WTC11 (cell line): ENCODE data around the gene PDIA6.

Experiments
- CREM ChIP-seq: sonication (generic); formaldehyde crosslinking; IDR thresholded peaks from 2 replicates; pipeline ENCODE4 v1.8.1; 2022; ENCODE audit warnings: mild to moderate bottlenecking, missing genetic modification reagents, moderate library complexity
- SP1 ChIP-seq: sonication (generic); formaldehyde crosslinking; conservative IDR thresholded peaks from 2 replicates; pipeline ENCODE4 v1.8.1; 2022; ENCODE audit warnings: missing genetic modification reagents
- ZNF423 ChIP-seq: fragments of 250-450 bp; sonication (Bioruptor Pico); IDR thresholded peaks from 2 replicates; pipeline ENCODE4 v2.1.2; 2022; ENCODE audit warnings: mild to moderate bottlenecking, moderate library complexity
- TF ChIP-seq, protein P1 (sequence below): fragments of 200-600 bp; IDR thresholded peaks from 2 replicates; pipeline ENCODE4 v1.8.0; 2022; ENCODE audit warnings: antibody characterized with exemption
- TF ChIP-seq, protein P2 (sequence below): sonication (generic); formaldehyde crosslinking; IDR thresholded peaks from 2 replicates; pipeline ENCODE4 v1.8.0; 2022; ENCODE audit warnings: mild to moderate bottlenecking, missing genetic modification reagents
- TF ChIP-seq, protein P3 (sequence below): sonication (generic); formaldehyde crosslinking; IDR thresholded peaks from 2 replicates; pipeline ENCODE4 v1.8.1; 2023; ENCODE audit warnings: mild to moderate bottlenecking, missing genetic modification reagents
- TF ChIP-seq, protein P4 (sequence below): sonication (generic); formaldehyde crosslinking; IDR thresholded peaks from 2 replicates; pipeline ENCODE4 v1.8.1; 2022; ENCODE audit warnings: mild to moderate bottlenecking, moderate library complexity, missing genetic modification reagents
- TF ChIP-seq, protein P5 (sequence below): fragments of 250-450 bp; sonication (Bioruptor Pico); IDR thresholded peaks from 2 replicates; pipeline ENCODE4 v1.9.0; 2021; ENCODE audit warnings: mild to moderate bottlenecking
- TF ChIP-seq, protein P6 (sequence below): sonication (generic); formaldehyde crosslinking; IDR thresholded peaks from 2 replicates; pipeline ENCODE4 v1.8.0; 2023; ENCODE audit warnings: missing genetic modification reagents

DNA sequence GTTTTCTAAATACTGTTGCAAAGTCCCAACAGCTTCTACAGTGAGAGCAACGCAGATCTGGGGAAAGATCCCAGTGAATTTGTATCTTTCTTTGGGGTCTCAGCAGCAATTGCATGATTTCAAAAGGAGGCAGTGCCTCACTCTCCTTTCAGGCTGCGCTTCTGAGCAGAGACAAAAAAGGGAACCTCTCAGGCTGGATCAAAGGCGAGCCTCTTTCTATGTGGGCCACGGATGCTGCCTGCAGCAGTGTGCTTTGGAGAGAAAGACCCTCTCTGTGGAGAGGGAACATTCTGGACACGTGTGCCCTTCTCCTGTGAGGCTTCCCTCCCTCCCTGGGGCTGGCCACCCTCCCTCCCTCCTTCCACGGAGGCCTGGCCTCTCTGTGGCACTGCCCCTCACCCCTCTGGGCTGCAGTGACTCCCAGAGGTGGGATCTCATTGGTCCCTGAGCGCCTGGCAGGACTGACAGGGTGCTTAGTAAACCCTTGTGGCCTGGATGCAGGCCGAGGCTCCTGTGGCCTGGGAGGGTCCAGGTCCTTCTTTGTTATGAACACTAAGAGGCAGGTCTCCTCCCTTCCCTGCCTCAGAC is 21.6 kb upstream of the PDIA6 start:
- TF ChIP-seq CREM (CRISPR knock-in tag) (no peak), ZNF423 (no peak), SP1 (CRISPR knock-in tag) (no peak)
- TF ChIP-seq, protein P1, sequence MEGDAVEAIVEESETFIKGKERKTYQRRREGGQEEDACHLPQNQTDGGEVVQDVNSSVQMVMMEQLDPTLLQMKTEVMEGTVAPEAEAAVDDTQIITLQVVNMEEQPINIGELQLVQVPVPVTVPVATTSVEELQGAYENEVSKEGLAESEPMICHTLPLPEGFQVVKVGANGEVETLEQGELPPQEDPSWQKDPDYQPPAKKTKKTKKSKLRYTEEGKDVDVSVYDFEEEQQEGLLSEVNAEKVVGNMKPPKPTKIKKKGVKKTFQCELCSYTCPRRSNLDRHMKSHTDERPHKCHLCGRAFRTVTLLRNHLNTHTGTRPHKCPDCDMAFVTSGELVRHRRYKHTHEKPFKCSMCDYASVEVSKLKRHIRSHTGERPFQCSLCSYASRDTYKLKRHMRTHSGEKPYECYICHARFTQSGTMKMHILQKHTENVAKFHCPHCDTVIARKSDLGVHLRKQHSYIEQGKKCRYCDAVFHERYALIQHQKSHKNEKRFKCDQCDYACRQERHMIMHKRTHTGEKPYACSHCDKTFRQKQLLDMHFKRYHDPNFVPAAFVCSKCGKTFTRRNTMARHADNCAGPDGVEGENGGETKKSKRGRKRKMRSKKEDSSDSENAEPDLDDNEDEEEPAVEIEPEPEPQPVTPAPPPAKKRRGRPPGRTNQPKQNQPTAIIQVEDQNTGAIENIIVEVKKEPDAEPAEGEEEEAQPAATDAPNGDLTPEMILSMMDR, result no peak; the same call in 1 of the 2 replicates
- TF ChIP-seq, protein P2, sequence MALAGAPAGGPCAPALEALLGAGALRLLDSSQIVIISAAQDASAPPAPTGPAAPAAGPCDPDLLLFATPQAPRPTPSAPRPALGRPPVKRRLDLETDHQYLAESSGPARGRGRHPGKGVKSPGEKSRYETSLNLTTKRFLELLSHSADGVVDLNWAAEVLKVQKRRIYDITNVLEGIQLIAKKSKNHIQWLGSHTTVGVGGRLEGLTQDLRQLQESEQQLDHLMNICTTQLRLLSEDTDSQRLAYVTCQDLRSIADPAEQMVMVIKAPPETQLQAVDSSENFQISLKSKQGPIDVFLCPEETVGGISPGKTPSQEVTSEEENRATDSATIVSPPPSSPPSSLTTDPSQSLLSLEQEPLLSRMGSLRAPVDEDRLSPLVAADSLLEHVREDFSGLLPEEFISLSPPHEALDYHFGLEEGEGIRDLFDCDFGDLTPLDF (CRISPR knock-in tag), result no peak
- TF ChIP-seq, protein P3, sequence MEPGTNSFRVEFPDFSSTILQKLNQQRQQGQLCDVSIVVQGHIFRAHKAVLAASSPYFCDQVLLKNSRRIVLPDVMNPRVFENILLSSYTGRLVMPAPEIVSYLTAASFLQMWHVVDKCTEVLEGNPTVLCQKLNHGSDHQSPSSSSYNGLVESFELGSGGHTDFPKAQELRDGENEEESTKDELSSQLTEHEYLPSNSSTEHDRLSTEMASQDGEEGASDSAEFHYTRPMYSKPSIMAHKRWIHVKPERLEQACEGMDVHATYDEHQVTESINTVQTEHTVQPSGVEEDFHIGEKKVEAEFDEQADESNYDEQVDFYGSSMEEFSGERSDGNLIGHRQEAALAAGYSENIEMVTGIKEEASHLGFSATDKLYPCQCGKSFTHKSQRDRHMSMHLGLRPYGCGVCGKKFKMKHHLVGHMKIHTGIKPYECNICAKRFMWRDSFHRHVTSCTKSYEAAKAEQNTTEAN (CRISPR knock-in tag), result no peak
- TF ChIP-seq, protein P4, sequence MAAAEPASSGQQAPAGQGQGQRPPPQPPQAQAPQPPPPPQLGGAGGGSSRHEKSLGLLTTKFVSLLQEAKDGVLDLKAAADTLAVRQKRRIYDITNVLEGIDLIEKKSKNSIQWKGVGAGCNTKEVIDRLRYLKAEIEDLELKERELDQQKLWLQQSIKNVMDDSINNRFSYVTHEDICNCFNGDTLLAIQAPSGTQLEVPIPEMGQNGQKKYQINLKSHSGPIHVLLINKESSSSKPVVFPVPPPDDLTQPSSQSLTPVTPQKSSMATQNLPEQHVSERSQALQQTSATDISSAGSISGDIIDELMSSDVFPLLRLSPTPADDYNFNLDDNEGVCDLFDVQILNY (CRISPR knock-in tag), result no peak
- TF ChIP-seq, protein P5, sequence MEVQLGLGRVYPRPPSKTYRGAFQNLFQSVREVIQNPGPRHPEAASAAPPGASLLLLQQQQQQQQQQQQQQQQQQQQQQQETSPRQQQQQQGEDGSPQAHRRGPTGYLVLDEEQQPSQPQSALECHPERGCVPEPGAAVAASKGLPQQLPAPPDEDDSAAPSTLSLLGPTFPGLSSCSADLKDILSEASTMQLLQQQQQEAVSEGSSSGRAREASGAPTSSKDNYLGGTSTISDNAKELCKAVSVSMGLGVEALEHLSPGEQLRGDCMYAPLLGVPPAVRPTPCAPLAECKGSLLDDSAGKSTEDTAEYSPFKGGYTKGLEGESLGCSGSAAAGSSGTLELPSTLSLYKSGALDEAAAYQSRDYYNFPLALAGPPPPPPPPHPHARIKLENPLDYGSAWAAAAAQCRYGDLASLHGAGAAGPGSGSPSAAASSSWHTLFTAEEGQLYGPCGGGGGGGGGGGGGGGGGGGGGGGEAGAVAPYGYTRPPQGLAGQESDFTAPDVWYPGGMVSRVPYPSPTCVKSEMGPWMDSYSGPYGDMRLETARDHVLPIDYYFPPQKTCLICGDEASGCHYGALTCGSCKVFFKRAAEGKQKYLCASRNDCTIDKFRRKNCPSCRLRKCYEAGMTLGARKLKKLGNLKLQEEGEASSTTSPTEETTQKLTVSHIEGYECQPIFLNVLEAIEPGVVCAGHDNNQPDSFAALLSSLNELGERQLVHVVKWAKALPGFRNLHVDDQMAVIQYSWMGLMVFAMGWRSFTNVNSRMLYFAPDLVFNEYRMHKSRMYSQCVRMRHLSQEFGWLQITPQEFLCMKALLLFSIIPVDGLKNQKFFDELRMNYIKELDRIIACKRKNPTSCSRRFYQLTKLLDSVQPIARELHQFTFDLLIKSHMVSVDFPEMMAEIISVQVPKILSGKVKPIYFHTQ (CRISPR knock-in tag), result no peak
- TF ChIP-seq, protein P6, sequence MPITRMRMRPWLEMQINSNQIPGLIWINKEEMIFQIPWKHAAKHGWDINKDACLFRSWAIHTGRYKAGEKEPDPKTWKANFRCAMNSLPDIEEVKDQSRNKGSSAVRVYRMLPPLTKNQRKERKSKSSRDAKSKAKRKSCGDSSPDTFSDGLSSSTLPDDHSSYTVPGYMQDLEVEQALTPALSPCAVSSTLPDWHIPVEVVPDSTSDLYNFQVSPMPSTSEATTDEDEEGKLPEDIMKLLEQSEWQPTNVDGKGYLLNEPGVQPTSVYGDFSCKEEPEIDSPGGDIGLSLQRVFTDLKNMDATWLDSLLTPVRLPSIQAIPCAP (CRISPR knock-in tag), result no peak
